Measurements from ENCODE around the gene JMJD7.

DNA sequence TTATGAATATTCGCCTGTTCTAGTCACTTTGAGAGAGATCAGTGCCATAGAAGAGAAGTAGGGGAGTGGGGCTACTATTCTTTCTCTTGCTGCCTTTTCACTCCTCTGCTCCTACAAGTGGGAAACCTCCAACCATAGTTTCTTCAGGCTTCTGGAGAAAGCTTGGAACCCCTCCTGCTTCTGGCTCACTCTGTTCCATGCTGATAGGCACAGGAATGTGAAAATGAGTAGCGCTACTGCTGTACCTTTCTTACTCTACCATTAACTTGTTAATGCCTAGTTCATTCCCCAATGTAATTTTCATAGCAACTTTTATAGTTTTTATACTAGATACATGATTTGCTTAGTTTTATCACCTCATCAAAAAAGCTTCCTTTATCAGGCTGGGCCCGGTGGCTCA is 26.7 kb upstream of the JMJD7 start:
- TF ChIP-seq CTCF (conservative IDR thresholded peaks at IDR 0.05; ENCODE audit: low read length) = no peak
- no peak for TF ChIP-seq EZH2phosphoT487 (IDR thresholded peaks at IDR 0.05; ENCODE audit: borderline replicate concordance)

All from Loucy (cell line).